ENCODE results near the gene SH3BP5. TPM values are rescaled to one million over a fixed set of nuclear protein-coding genes. Genes with fewer than 3 reads are reported as not detected.

The SH3BP5 gene
- total RNA-seq, 2 experiments from 2014 or later: 15.1 to 31.3 TPM

DNA sequence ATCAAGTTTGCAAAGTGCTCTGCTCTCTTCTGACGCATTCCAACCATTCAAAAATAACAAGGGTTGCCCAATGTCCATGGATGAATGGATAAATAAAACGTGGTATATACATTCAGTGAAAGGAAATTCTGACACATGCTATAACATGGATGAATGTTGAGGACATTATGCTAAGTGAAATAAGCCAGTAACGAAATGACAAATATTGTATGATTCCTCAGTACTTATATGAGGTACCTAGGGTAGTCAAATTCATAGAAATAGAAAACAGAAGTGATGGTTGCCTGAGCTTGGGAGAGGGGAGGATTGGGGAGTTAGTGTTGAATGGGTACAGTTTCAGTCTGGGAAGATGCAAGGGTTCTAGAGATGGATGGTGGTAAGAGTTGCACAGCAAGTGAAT, 33.9 kb downstream of the SH3BP5 start:
- H3K9me2 ChIP-seq (ENCODE audit: insufficient read depth, low read length): no peaks in the 10 kb centered on the region
- POLR2A ChIA-PET: no interaction called here
- TF ChIP-seq EZH2phosphoT487 (IDR thresholded peaks at IDR 0.05; ENCODE audit: borderline replicate concordance, low read depth, low read length): no peak
- TF ChIP-seq, protein P1, sequence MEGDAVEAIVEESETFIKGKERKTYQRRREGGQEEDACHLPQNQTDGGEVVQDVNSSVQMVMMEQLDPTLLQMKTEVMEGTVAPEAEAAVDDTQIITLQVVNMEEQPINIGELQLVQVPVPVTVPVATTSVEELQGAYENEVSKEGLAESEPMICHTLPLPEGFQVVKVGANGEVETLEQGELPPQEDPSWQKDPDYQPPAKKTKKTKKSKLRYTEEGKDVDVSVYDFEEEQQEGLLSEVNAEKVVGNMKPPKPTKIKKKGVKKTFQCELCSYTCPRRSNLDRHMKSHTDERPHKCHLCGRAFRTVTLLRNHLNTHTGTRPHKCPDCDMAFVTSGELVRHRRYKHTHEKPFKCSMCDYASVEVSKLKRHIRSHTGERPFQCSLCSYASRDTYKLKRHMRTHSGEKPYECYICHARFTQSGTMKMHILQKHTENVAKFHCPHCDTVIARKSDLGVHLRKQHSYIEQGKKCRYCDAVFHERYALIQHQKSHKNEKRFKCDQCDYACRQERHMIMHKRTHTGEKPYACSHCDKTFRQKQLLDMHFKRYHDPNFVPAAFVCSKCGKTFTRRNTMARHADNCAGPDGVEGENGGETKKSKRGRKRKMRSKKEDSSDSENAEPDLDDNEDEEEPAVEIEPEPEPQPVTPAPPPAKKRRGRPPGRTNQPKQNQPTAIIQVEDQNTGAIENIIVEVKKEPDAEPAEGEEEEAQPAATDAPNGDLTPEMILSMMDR (conservative IDR thresholded peaks at IDR 0.05; ENCODE audit: low read length): no peak
- H3K9me3 ChIP-seq (ENCODE audit: low read length): no peaks in the 10 kb centered on the region
- peaks cover 50% of the 10 kb centered on the region for H3K36me3 ChIP-seq (ENCODE audit: insufficient read depth, low read length)
- intact Hi-C loops (cut with micrococcal nuclease; ENCODE audit: unreplicated experiment): no loop called here
- no TSS peak for BruUV-seq (replicated peaks)
- no peak overlapping the region for H3K27ac ChIP-seq (ENCODE audit: low read depth, low read length, poor library complexity, severe bottlenecking)
- H3K4me3 ChIP-seq (ENCODE audit: low read depth, low read length, poor library complexity, severe bottlenecking): no peak overlapping the region
- no peaks in the 10 kb centered on the region for H3K79me2 ChIP-seq (ENCODE audit: insufficient read depth, low read depth, low read length)
- H3K4me1 ChIP-seq (ENCODE audit: insufficient read depth, low read length, poor library complexity, severe bottlenecking): peaks cover 24% of the 10 kb centered on the region
- no peak for DNase-seq (ENCODE audit: low spot score)
- CTCF ChIA-PET (ENCODE audit: unreplicated experiment): no interaction called here
- H4K20me1 ChIP-seq (ENCODE audit: insufficient read depth, low read length): no peaks in the 10 kb centered on the region
- no peak overlapping the region for H3K4me2 ChIP-seq (ENCODE audit: low read length)
- no peak overlapping the region for H2AFZ ChIP-seq (ENCODE audit: low read length)

DNA sequence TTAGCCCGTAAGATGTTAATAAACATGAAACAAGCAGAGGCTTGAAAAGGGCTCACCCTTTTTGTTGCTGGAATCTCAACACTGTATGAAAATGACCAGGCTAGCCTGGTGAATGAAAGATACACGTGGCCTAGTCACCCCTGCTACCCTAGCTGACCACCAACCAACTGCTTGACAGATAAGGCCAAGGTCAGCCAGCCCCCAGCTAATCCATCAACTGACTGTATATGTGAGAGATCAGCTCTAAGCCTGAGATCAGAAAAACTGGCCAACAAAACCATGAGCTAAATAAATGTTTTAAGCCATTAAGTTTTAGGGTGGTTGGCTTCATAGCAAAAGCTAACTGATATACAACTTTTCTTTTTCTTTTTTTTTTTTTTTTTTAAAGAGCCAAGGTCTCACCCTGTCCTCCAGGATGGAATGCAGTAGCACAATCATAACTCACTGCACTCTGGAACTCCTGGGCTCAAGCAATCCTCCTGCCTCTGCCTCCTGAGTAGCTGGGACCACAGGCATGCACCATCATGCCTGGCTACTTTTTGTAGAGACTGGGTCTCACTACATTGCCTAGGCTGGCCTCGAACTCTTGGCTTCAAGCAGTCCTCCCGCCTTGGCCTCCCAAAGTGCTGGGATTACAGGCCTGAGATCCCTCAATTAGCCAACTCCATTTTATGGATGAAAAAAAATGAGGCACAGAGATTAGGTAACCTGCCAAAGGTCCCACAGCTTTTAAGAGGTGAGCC, 34.6 kb downstream of the SH3BP5 start:
- no peak for DNase-seq (ENCODE audit: low spot score)
- no peak overlapping the region for H3K27ac ChIP-seq (ENCODE audit: low read depth, low read length, poor library complexity, severe bottlenecking)
- H3K79me2 ChIP-seq (ENCODE audit: insufficient read depth, low read depth, low read length): no peaks in the 10 kb centered on the region
- POLR2A ChIA-PET: interaction anchor here (0.6 to 1.2 kb wide), 6 partner anchors 11 to 528 kb away, joined by 3 to 5 read pairs (median 4); no protein-coding TSS in a partner anchor
- CTCF ChIA-PET (ENCODE audit: unreplicated experiment): no interaction called here
- no peaks in the 10 kb centered on the region for H3K9me3 ChIP-seq (ENCODE audit: low read length)
- H3K4me3 ChIP-seq (ENCODE audit: low read depth, low read length, poor library complexity, severe bottlenecking): no peak overlapping the region
- intact Hi-C loops (cut with micrococcal nuclease; ENCODE audit: unreplicated experiment): no loop called here
- no TSS peak for BruUV-seq (replicated peaks)
- peaks cover 43% of the 10 kb centered on the region for H3K36me3 ChIP-seq (ENCODE audit: insufficient read depth, low read length)
- no peak overlapping the region for H3K4me2 ChIP-seq (ENCODE audit: low read length)
- TF ChIP-seq, protein P1 (conservative IDR thresholded peaks at IDR 0.05; ENCODE audit: low read length): no peak
- no peak for TF ChIP-seq EZH2phosphoT487 (IDR thresholded peaks at IDR 0.05; ENCODE audit: borderline replicate concordance, low read depth, low read length)
- no peaks in the 10 kb centered on the region for H4K20me1 ChIP-seq (ENCODE audit: insufficient read depth, low read length)
- H3K9me2 ChIP-seq (ENCODE audit: insufficient read depth, low read length): no peaks in the 10 kb centered on the region
- no peak overlapping the region for H2AFZ ChIP-seq (ENCODE audit: low read length)
- H3K4me1 ChIP-seq (ENCODE audit: insufficient read depth, low read length, poor library complexity, severe bottlenecking): peaks cover 30% of the 10 kb centered on the region

DNA sequence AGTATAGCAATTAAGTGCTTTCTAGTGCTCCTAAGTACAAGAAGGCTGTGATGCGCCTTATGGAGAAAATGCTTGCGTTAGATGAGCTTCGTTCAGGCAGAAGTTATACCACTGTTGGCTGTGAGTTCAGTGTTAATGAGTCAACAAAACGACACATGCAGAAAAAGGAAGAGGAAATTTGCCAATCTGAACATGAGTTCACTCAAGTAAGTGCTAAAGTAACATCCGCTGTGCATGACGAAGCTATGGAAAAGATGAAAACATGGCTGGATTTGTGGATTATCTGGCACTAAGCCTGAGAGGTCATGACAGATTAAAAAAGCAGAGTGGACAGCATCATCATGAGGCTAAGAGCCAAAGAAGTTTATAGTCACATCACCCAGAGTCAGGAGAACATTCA, 36.9 kb downstream of the SH3BP5 start:
- H3K9me3 ChIP-seq (ENCODE audit: low read length): no peaks in the 10 kb centered on the region
- TF ChIP-seq, protein P1 (conservative IDR thresholded peaks at IDR 0.05; ENCODE audit: low read length): no peak
- TF ChIP-seq EZH2phosphoT487 (IDR thresholded peaks at IDR 0.05; ENCODE audit: borderline replicate concordance, low read depth, low read length): no peak
- CTCF ChIA-PET (ENCODE audit: unreplicated experiment): no interaction called here
- H3K27ac ChIP-seq (ENCODE audit: low read depth, low read length, poor library complexity, severe bottlenecking): no peak overlapping the region
- DNase-seq (ENCODE audit: low spot score): no peak
- H3K4me1 ChIP-seq (ENCODE audit: insufficient read depth, low read length, poor library complexity, severe bottlenecking): peaks cover 48% of the 10 kb centered on the region
- H3K9me2 ChIP-seq (ENCODE audit: insufficient read depth, low read length): no peaks in the 10 kb centered on the region
- H3K4me2 ChIP-seq (ENCODE audit: low read length): peak overlapping the region; percentile 24
- peaks cover 5% of the 10 kb centered on the region; the same call in 1 of the 2 replicates for H3K79me2 ChIP-seq (ENCODE audit: insufficient read depth, low read depth, low read length)
- H2AFZ ChIP-seq (ENCODE audit: low read length): peak overlapping the region; percentile 22; the same call in 1 of the 2 replicates
- H3K4me3 ChIP-seq (ENCODE audit: low read depth, low read length, poor library complexity, severe bottlenecking): no peak overlapping the region
- POLR2A ChIA-PET: interaction anchor here (0.6 to 2.6 kb wide), 8 partner anchors 9 to 93 kb away, joined by 3 to 9 read pairs (median 4); no protein-coding TSS in a partner anchor
- intact Hi-C loops (cut with micrococcal nuclease; ENCODE audit: unreplicated experiment): no loop called here
- no peaks in the 10 kb centered on the region for H4K20me1 ChIP-seq (ENCODE audit: insufficient read depth, low read length)
- no TSS peak for BruUV-seq (replicated peaks)
- H3K36me3 ChIP-seq (ENCODE audit: insufficient read depth, low read length): peaks cover 31% of the 10 kb centered on the region
